Measurements from ENCODE around the gene TOR3A. TPM values are rescaled to one million over a fixed set of nuclear protein-coding genes. Genes with fewer than 3 reads are reported as not detected.
"Not testable (repeated sequence)": the region's sequence is repeated elsewhere in the genome, so short reads cannot be mapped to it uniquely, and the experiment has no call there.

TOR3A gene
- polyA plus RNA-seq, 2 of the 4 experiments (the other 2 are of a cell fraction), result 30.7 to 44.5 TPM

GRCh38 chr1:179128520-179128919 lies 46.6 kb downstream of the TOR3A start:
- Histone ChIP-seq H3K9me3 (no peaks in the 10 kb centered on the region), H3K4me1 (peaks cover 62% of the 10 kb centered on the region), H3K27ac (peak overlapping the region; percentile 21 to 87; a peak in 3 of 6 replicates), H3K4me3 (no peak overlapping the region), H3K4me2 (peak overlapping the region; percentile 86)
- ChIA-PET CTCF (interaction anchor here (3.4 kb wide), 1 partner anchor 8 kb away, joined by 30 read pairs; no protein-coding TSS in a partner anchor), POLR2A (no interaction called here)
- TF ChIP-seq ZNF302 (CRISPR knock-in tag; IDR thresholded peaks at IDR 0.05) (no peak), FOSB (CRISPR knock-in tag; IDR thresholded peaks at IDR 0.05) (no peak)
- ATAC-seq, result no peak
- no peak for FAIRE-seq
- WGBS (ENCODE audit: missing lambda C conversion rate), result 86% methylated on average over 4 of the region's 4 CpGs
- no peak for DNase-seq (ENCODE audit: low read depth in 1 of 2, low spot score in 1 of 2)

GRCh38 chr1:179129702-179130473 lies 48.0 kb downstream of the TOR3A start:
- peak; percentile 74 to 80; a peak in 5 of 6 replicates for ATAC-seq
- no peak for FAIRE-seq
- POLR2A ChIA-PET, result interaction anchor here (0.6 kb wide), 1 partner anchor 12 kb away, joined by 3 read pairs; no protein-coding TSS in a partner anchor
- TF ChIP-seq NR3C1 (IDR thresholded peaks at IDR 0.05) (no peak), HOXB5 (CRISPR knock-in tag; IDR thresholded peaks at IDR 0.05) (no peak), TFCP2L1 (CRISPR knock-in tag; IDR thresholded peaks at IDR 0.05) (no peak), MAX (IDR thresholded peaks at IDR 0.05) (peak; percentile 40; the same call in 1 of the 2 replicates), ZFP36 (IDR thresholded peaks at IDR 0.05; ENCODE audit: borderline replicate concordance, partially characterized antibody) (no peak), POLR2AphosphoS2 (conservative IDR thresholded peaks at IDR 0.05; ENCODE audit: low read length) (no peak), POLR2A (IDR thresholded peaks at IDR 0.05; ENCODE audit: low read length) (no peak)
- CTCF ChIA-PET, result interaction anchor here (0.6 to 3.4 kb wide), 3 partner anchors 9 to 71 kb away, joined by 3 to 30 read pairs (median 4); no protein-coding TSS in a partner anchor
- Histone ChIP-seq H3K4me3 (peak overlapping the region; percentile 34), H3K4me2 (peak overlapping the region; percentile 86), H3K9me3 (no peaks in the 10 kb centered on the region), H3K27ac (peak overlapping the region; percentile 59 to 87), H3K4me1 (peaks cover 59% of the 10 kb centered on the region)
- WGBS (ENCODE audit: missing lambda C conversion rate), result 11% methylated on average over 10 of the region's 10 CpGs
- peak in 1 of 2 experiments; percentile 25 for DNase-seq (ENCODE audit: low read depth in 1 of 2, low spot score in 1 of 2)

GRCh38 chr1:179135168-179135567 lies 53.3 kb downstream of the TOR3A start:
- not testable (repeated sequence) for DNase-seq (ENCODE audit: low read depth in 1 of 2, low spot score in 1 of 2); FAIRE-seq
- 100% methylated on average over 2 of the region's 27 CpGs for WGBS (ENCODE audit: missing lambda C conversion rate)

GRCh38 chr1:179135707-179136106 lies 53.8 kb downstream of the TOR3A start:
- POLR2A ChIA-PET, result not testable (repeated sequence)

More at GRCh38 chr1:179135168-179135567, 53.3 kb downstream of the TOR3A start:
- POLR2A ChIA-PET, H3K4me2 ChIP-seq, H3K27ac ChIP-seq, H3K9me3 ChIP-seq, H3K4me3 ChIP-seq, CTCF ChIA-PET, ATAC-seq: not testable (repeated sequence)
- peaks cover 34% of the 10 kb centered on the region for H3K4me1 ChIP-seq

GRCh38 chr1:179137617-179138255 lies 55.9 kb downstream of the TOR3A start:
- 69% methylated on average over 5 of the region's 5 CpGs for WGBS (ENCODE audit: missing lambda C conversion rate)
- H3K27ac ChIP-seq, result peak overlapping the region in 1 of 2 experiments; percentile 63; a peak in 3 of 6 replicates
- H3K4me1 ChIP-seq, result peaks cover 38% of the 10 kb centered on the region
- TF ChIP-seq REST (IDR thresholded peaks at IDR 0.05), result no peak
- ChIA-PET CTCF (interaction anchor here (0.5 to 1.3 kb wide), 2 partner anchors 17 to 192 kb away, joined by 3 to 6 read pairs; no protein-coding TSS in a partner anchor), POLR2A (no interaction called here)
- peak; percentile 39 to 51; a peak in 5 of 6 replicates for ATAC-seq
- H3K4me3 ChIP-seq, result no peak overlapping the region
- DNase-seq (ENCODE audit: low read depth in 1 of 2, low spot score in 1 of 2), result no peak
- FAIRE-seq, result no peak
- peak overlapping the region; percentile 20; the same call in 1 of the 3 replicates for H3K4me2 ChIP-seq
- H3K9me3 ChIP-seq, result no peaks in the 10 kb centered on the region

More at GRCh38 chr1:179135707-179136106, 53.8 kb downstream of the TOR3A start:
- H3K4me1 ChIP-seq, result peaks cover 29% of the 10 kb centered on the region
- DNase-seq (ENCODE audit: low read depth in 1 of 2, low spot score in 1 of 2); H3K4me3 ChIP-seq; FAIRE-seq; ATAC-seq; H3K27ac ChIP-seq; H3K9me3 ChIP-seq; H3K4me2 ChIP-seq; CTCF ChIA-PET: not testable (repeated sequence)
- WGBS (ENCODE audit: missing lambda C conversion rate), result no CpG with 5 or more reads among the region's 28 CpGs

- FAIRE-seq; POLR2A ChIA-PET; DNase-seq (ENCODE audit: low read depth in 1 of 2, low spot score in 1 of 2); H3K4me2 ChIP-seq; ATAC-seq; H3K4me3 ChIP-seq; H3K9me3 ChIP-seq: not testable (repeated sequence)
- WGBS (ENCODE audit: missing lambda C conversion rate), result 96% methylated on average over 8 of the region's 21 CpGs
- CTCF ChIA-PET, result interaction anchor here (1.9 kb wide), 1 partner anchor 18 kb away, joined by 8 read pairs; no protein-coding TSS in a partner anchor
- peaks cover 42% of the 10 kb centered on the region for H3K4me1 ChIP-seq
- H3K27ac ChIP-seq, result peak overlapping the region in 1 of 2 experiments; percentile 31; a peak in 1 of 6 replicates
Measured at GRCh38 chr1:179138755-179139154, 56.9 kb downstream of the TOR3A start.

Measured in A549 (cell line).